ENCODE measurements around the gene ANKRD65.
"Not testable (repeated sequence)": the region's sequence is repeated elsewhere in the genome, so short reads cannot be mapped to it uniquely, and the experiment has no call there.

Gene ANKRD65

GRCh38 chr1:1412311-1412902 is 8.7 kb downstream of the ANKRD65 start:
- not testable (repeated sequence) for DNase-seq

GRCh38 chr1:1411626-1412025 is 9.4 kb downstream of the ANKRD65 start:
- no peak for DNase-seq

GRCh38 chr1:1410238-1410637 is 10.8 kb downstream of the ANKRD65 start:
- DNase-seq: not testable (repeated sequence)

DNA sequence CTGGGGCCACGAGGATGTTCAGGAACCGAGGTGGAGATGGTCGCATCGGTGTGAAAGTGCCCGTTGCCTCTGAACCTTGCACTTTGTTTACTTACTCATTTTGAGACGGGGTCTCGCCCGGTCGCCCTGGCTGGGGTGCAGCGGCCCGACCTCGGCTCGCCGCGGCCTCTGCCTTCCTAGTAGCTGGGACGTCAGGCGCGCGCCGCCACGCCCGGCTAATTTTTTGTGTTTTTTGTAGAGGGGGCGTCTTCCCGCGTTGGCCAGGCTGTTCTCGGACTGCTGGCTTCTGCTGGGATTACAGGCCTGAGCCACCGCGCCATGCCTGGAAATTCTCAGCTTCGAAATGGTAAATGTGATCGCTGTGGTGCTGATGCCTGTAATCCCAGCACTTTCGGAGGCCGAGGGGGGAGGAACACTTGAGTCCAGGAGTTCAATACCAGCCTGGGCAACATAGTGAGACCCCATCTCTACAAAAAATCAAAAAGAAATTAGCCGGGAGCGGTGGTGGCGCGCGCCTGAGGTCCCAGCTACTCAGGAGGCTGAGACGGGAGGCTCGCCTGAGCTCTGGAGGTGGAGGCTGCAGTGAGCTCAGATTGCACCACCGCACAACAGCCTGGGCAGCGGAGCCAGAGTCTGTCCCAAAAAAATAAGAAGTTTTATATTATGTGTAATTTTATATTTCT is 13.3 kb downstream of the ANKRD65 start:
- no peak for DNase-seq

- peak; percentile 94 for DNase-seq
Observed at GRCh38 chr1:1406821-1407635, 14.0 kb downstream of the ANKRD65 start, which contains the start of gene MRPL20. Gene MRPL20, minus strand, starts transcription at chr1:1407293. Its CDS starts 76 bp downstream, at chr1:1407217.

DNA sequence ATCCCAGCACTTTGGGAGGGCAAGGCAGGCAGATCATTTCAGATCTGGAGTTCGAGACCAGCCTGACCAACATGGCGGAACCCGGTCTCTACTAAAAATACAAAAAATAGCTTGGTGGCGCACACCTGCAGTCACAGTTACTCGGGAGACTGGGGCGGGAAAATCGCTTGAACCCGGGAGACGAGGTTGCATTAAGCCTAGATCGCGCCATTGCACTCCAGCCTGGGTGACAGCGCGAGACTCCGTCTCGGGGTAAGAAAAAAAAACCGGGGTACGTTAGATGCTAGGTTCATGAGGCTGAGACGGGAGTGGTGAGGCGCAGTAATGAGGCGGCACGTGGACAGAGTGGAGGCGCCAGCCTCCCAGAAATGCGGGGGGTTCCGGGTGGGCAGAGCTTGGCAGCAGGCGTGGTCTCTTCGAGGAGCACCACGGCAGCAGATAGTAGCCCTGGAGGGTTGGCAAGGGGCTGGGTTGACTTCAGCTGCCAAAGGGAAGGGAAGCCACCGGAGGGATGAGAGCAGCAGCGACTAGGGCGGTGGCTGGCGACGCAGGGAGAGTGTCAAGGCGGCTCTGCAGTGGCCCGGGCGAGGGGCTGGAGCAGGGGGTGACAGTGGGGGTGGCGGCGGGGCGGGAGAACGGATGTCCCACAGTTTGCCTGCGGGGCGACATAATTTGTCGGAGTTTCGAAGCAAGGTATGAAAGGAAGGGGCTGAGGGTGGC is 14.8 kb downstream of the ANKRD65 start:
- DNase-seq: no peak

- no peak for DNase-seq
Observed at GRCh38 chr1:1403653-1404052, 17.4 kb downstream of the ANKRD65 start.

DNA sequence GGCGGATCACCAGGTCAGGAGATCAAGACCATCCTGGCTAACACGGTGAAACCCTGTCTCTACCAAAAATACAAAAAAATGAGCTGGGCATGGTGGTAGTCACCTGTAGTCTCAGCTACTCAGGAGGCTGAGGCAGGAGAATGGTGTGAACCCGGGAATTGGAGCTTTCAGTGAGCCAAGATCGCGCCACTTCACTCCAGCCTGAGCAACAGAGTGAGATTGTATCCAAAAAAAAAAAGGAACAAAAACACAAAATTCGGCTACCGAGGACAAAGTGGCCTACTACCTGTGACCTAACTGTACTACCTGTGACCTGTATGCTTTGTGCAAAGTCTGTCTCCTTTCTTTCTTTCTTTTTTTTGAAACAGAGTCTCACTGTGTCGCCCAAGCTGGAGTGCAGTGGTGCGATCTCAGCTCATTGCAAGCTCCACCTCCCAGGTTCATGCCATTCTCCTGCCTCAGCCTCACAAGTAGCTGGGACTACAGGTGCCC is 18.1 kb downstream of the ANKRD65 start:
- DNase-seq: not testable (repeated sequence)

DNA sequence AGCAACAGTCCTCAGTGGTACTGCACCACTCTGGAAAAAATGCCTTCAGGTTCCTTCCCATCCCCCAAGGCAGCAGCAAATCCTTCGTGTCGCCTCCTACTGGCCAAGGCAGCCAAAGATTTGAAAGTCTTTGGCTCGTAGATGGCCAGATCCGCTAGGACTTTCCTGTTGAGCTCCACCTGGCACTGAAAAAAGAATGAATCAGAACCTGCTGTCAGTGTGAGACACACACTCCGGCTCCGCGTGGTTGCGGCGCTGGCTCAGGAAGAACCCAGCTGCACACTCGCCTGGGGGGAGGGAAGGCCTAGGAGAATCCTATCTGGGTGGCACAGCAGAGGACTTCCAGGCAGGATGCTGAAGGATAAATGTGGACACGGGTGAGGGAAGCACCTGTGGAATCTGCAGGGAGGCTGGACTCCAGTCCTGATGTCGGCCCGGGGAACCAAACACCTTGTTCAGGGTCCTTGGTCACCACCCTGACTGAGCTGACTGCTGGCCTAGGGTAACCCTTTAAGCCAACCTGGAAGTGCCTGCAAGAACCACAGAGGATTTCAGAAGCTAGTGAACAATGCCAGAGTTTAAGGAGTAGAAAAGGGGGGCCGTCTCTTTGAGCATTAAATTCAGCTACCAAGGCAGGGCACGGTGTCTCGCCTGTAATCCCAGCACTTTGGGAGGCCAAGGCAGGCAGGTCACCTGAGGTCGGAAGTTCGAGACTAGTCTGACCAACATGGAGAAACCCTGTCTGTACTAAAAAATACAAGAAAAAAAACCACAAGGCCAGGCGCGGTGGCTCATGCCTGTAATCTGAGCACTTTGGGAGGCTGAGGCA is 18.8 kb downstream of the ANKRD65 start:
- no peak for DNase-seq

DNA sequence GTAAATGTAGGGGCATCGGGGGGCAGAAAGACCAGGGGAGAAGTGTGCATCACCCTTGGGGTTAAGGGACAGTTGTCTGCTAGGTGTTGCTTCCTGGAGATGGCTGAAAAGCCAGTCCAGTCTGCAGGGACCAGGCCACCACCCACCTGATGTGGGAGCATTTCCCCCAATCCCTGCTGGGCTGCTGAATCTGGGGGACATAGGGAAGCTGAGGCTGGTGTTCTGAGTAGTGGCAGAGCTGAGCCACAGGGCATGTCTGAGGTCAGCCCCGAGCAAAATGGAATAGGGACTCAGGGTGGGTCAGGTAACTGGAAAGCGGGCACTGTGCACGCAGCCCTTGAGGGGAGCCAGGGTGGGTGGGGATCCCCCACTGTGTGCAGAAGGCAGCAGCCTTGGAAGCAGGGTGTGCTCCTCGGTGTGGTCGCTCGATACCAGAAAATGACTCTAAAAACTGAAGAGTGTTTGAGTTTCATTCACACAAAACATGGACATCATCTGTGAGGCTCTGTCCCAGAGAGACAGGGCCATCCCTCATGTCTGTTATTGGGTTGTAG is 19.5 kb downstream of the ANKRD65 start:
- DNase-seq: no peak

DNA sequence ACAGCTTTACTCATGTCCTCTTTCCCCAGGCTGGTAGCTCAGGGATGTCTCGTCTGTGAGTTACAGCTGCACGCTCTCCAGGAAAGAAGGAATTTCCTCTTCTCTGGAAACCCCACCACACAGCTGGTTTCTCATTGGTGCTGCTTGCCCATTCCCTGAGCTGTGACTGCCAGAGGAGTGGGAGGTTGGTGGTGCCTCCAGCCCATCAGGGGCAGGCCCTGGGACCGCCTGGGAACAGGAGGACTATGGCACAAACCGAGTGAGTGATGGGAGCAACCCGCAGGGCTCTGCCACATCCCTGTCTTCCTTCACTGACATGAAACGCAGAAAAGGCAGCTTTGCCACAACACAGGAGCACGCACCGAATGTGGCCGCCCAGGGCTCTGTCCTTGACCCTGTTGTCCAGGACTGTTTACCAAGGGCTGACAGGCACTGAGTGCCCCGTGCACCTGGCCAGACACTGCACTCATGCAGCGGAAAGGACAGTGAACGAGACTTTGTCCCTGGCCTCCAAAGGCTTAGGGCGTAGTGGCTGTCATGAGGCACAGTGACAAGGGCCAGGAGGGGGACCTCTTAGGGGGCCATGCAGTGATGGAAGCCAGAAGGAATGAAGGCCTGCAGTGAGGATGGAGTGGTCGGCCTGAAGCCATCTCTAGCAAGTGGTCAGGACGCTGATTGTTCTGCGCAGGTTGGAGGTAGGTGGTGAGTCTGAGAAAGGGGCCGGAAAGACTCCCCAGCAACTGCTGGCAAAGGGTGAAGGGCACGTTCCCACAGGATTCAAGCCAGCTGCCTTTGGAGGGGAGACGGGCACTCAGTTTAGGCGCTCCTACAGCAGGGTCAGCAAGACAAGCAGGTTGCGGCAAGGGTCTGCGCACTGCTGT is 20.3 kb downstream of the ANKRD65 start:
- DNase-seq: no peak

DNA sequence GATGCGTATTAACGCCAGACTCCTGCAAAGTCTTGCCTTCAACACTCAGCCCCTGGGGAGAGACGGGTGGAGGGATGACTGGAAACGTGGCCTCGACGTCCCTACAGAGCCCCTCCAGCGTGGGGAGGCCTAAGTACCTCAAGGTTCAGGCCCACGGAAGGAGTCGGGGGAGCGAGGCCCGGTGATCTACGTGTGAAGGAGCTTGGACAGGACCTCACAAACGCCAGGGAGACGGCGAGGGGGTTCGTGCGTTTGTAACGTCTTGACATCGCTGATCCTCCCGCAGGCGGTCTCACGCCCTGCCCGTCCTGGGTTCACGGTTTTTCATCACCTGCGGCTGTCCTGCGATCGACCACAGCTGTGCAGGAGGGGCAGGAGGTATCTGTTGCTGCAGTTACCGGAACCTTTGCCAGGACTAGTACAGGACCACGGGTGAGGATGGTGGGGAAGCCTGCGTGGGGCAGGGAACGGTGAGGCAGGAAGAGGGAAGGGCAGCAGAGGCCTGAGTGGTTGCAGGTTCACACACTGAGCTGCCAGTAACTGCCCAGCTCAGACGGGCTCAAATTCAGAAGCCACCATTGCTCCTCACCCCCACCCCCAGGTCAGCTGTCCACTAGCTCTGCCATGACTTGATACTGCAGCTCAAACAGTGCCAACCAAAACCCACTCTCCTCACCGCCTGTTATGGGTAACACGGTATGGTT is 21.1 kb downstream of the ANKRD65 start:
- no peak for DNase-seq

DNA sequence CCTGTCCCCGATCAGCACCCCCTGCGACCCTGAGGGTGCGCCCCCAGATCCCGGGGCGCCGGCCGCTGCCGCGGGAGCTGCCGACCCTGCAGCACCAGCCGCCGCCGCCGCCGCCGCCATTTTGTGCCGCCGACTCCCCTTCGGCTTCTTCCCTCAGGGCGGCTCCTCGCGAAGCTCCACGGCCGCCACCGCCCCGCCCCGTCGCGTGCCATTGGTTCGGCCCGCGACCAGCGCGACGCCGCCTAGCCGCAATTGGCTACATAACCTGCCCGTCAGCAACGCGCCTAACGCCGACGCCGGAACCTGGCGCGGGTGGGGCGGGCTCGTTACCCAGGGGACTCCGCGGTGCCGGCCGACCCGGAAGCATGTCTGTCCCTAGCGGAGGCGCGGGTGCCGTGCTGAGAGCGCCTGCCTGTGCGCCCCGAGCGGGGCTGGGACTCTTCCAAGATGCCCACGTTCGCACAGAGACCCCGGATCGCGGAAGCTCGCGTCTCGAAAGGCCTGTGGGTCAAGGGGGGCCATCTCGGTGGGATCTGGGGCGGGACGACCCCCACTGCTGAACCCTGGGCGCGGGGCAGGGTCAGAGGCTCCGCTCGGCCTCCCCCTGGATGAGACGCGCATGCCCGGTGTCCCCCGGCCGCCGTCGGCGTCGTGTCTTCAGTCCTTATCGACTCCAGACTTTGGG is 21.7 kb downstream of the ANKRD65 start, which contains the start of gene CCNL2:
Gene CCNL2, minus strand, starts transcription at position 149 of the 685 bp plus-strand sequence. Its CDS starts 29 bp downstream, at position 120.
- DNase-seq: peak; percentile 99

DNA sequence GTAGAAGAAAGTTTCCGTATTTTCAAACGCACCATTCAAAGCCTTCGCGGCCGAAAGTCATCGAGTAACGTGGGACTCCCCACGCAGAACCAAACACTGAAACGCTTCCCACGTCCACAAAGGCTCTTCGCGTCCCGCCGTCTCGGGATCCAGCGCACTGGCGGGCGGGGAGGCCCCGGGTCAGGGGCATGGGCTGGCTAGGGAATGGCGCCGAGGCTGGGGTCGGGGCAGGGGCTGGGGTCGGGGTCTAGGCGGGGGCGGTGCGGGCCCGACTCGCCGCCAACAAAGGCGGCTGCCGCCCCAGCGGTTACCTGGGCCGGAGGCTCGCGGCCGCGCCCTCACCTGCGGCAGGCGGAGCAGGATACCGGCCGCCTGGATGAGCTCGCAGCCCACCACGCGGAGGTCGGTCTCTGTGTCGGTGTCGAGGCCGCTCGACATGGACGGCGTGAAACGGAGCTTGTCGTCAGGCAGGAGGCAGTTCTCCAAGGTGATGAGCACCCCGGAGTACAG is 22.3 kb downstream of the ANKRD65 start:
- peak; percentile 35 for DNase-seq

DNA sequence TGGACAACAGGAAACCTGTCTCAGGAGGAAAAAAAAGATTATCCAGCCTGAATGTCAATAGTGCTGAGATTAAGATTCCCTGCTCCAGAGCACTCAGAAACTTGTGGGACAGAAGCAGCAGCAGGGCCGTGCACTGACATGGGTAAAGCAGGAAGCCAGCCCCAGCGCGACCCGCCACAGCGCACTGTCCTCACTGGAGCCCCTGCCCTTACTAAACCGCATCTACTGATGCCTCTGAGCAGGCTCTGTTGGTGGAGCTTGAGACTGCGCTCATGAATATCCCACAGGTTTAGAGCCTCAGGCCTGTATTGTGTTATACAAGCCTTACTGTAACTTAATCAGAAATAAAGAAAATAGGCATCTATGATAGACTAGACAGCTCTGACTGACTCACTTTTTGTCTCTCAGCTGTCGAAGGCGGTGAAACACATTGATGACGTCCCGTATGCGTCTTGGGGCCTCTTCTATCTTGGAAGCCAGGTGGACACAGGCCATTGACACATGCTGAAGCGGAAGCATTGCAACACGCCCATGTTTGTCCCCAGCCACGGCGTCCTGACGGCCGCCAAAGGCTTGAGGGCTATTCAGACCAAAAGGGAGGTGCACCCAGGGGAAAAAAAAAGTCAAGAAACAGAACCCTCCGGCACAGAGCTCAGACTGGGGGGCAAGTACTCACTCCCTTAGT is 23.1 kb downstream of the ANKRD65 start:
- DNase-seq: no peak

GRCh38 chr1:1395166-1395565 is 25.9 kb downstream of the ANKRD65 start:
- no peak for DNase-seq

DNA sequence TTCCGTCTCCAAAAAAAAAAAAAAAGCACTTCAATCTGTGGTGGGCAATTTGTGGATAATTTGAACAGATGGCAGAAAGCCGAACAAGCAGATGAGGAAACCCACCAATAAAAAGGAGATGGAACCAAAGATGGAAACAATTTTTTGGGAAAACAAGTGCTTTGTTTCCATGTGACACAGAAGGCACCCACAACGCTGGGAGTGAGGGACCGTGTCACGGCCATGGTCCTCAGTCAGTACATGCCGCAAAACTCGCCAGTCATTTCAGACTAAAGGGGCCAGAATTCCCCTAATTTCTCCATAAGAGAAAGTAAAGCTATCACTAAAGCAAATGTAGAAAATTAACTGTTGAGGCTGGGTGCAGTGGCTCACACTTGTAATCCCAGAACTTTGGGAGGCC is 27.0 kb downstream of the ANKRD65 start:
- DNase-seq: no peak

DNA sequence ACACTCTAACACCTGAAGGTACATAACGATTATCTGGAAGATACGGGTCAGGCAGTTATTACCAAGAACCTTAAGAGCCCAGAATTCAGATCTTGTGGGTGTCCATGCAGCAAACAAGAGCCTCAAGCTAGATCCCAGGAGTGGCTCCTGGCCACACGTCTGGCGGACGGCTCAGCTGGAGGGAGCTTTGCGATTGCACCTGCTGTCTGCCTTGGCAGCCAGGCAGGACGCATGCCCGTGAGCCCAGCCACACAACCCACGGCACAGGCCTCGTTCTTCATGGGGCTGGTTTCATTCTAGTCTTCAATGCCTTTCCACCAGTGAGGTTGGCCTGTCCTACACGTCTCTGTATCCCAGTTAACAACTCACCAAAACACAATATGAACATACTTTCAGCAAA is 27.6 kb downstream of the ANKRD65 start:
- DNase-seq: no peak
